Measurements from ENCODE around the gene B4GALNT4.
"Not testable (repeated sequence)": the region's sequence is repeated elsewhere in the genome, so short reads cannot be mapped to it uniquely, and the experiment has no call there.

B4GALNT4 gene

GRCh38 chr11:406796-407650, 37.7 kb downstream of the B4GALNT4 start:
- peak; percentile 97 for DNase-seq (ENCODE audit: low spot score)

DNA sequence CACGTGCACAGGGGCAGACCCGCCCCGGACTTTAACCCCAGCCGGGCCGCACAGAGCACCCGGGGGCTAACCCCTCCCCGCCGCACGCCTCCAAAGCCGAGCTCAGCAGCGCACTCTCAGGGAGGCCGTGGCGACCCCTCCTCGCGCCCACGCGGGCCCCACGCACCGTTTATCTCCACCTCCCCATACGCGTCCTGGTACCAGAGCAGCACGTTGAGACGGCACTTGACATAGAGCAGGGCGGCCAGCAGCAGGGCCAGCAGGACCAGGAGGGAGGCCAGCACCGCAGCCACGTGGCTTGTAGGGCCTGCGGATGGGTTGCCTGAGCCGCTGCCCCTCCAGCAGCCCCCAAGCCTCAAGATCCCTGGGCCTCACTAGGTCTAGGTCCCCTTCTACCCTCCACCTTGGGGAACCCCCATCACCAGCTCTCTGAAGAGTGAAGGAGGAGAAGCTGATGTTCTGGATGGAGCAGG, 38.4 kb downstream of the B4GALNT4 start:
- DNase-seq (ENCODE audit: low spot score): no peak

- no peak for DNase-seq (ENCODE audit: low spot score)
Observed at GRCh38 chr11:408154-409007, 39.1 kb downstream of the B4GALNT4 start.

DNA sequence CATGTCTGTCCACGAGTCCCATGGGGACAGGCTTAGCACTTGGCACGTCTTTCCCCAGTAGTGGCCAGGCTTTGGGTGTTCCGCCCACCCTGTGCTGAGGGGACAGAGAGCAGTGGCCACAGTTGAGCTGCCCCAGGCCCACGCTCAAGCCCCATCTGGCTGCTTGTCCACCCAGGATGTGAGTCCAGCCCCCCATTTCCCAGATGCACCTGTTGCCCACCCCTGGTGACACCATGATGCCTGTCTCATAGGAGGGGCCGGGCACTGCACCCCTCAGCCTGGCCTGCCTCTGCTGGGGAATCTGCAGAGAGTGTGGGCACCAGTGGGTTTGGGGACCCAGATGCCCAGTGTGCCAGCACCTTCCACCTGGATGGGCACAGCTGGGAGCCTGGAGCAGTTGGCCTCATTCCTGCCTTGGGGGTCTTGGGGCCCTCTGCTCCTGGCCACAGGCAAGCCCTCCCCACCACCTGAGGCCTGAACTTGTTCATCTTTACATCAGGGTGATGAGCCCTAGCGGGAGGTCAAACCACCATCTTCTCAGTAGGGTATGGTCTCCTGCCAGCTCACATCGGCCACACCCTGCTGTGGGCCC, 39.8 kb downstream of the B4GALNT4 start:
- DNase-seq (ENCODE audit: low spot score): no peak

DNA sequence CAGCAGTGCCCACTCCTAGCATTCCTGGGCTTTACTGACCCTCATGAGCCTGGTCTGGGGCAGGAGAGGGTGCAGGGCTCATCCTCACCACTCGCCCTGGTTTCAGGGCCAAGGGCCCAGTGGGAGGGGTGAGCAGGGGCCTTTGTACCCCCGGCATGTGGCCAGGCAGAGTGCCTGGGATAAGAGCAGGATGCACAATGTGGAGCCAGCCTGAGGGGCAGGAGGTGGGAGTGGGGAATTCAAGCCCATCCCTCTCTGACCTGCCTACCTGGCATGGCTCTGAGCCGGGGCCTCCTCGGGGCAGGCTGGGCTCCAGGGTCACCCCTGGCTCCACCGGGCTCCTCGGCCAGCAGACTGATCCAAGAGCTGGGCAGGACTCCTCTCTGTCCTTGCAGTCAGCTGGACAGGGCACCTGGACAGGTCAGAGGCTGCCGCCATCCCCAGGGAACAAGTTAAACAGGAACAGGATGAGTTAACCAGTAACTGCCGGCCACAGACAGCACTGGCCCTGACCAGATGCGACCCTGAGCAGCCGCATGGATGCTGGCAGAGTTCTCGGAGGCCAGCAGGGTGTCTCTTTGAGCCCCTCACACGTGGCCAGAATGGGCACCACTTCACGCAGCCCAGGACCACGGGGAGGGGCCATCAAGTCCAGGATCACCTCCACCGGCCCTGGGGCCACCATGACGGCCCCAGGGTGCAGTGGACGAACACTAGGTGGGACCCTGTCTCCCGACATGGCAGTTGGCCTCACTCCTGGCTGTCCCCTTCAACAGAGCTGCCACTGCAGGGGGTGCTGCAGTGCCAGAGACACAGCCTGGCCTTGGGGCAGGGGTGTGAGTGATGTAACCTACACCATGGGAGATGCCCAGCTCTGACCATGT, 40.5 kb downstream of the B4GALNT4 start:
- no peak for DNase-seq (ENCODE audit: low spot score)

DNA sequence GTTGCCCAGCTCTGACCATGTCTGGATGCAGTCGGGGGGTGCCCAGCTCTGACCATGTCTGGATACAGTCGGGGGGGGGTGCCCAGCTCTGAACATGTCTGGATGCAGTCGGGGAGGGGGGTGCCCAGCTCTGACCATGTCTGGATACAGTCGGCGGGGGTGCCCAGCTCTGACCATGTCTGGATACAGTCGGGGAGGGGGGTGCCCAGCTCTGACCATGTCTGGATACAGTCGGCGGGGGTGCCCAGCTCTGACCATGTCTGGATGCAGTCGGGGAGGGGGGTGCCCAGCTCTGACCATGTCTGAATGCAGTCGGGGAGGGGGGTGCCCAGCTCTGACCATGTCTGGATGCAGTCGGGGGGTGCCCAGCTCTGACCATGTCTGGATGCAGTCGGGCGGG, 41.4 kb downstream of the B4GALNT4 start:
- not testable (repeated sequence) for DNase-seq (ENCODE audit: low spot score)

DNA sequence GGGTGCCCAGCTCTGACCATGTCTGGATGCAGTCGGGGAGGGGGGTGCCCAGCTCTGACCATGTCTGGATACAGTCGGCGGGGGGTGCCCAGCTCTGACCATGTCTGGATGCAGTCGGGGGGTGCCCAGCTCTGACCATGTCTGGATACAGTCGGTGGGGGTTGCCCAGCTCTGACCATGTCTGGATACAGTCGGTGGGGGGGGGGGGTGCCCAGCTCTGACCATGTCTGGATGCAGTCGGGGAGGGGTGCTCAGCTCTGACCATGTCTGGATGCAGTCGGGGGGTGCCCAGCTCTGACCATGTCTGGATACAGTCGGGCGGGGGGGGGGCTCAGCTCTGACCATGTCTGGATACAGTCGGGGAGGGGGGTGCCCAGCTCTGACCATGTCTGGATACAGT, 42.2 kb downstream of the B4GALNT4 start:
- DNase-seq (ENCODE audit: low spot score): not testable (repeated sequence)

DNA sequence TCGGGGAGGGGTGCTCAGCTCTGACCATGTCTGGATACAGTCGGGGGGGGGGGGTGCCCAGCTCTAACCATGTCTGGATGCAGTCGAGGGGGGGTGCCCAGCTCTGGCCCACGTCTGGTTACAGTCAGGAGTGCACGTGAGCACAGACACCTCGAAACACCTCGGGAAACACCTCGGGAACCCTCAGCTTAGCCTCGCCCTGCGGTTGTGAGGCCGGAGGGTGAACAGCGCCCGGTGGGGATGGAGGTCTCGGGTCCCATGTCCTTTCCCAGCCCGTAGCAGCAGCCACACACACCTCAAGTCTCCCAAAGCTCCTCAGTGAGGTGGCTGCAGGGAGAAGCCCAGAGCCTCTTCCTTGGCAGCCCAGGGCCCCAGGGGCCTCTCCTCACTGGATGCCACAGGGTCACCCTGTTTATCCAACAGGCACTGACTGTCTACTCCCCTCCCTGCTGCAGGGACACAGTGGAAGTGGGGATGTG, 43.4 kb downstream of the B4GALNT4 start:
- DNase-seq (ENCODE audit: low spot score): no peak

DNA sequence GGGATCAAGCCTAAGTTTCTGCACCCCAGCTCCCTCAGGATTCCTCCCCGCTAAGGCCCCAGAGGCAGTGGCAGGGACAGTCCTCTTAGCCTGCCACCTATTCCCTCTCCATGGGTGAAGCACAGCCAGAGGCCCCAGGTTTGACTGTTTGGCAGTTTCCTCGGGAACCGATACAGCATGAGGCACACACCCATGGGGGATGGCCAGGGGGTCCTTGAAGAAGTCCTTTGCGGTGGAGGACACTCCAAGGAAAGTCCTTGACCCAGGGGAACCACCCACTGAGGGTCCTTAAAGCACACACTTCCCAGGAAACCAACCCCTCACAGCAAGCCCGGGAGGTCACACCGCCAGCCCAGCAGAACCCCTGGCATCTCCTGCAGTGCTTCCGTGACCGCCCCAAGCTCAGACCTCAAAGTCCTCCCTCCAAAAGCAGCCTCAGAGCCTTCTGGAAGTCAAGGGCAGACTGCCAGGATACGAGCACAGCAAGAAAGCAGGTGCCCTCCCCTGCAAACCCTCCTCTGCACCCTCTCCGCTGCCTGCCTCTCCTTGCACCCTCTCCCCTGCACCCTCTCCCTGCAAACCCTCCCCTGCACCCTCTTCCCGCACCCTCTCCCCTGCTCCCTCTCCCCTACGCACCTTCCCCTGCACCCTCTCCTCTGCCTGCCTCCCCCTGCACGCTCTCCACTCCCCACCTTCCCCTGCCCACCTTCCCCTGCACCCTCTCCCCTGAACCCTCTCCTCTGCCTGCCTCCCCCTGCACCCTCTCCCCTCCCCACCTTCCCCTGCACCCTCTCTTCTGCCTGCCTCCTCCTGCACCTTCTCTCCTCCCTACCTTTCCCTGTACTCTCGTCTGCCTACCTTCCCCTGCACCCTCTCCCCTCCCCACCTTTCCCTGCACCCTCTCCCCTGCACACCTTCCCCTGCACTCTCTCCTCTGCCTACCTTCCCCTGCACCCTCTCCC, 44.1 kb downstream of the B4GALNT4 start:
- DNase-seq (ENCODE audit: low spot score): no peak

GRCh38 chr11:414318-414857, 45.1 kb downstream of the B4GALNT4 start:
- DNase-seq (ENCODE audit: low spot score): no peak

DNA sequence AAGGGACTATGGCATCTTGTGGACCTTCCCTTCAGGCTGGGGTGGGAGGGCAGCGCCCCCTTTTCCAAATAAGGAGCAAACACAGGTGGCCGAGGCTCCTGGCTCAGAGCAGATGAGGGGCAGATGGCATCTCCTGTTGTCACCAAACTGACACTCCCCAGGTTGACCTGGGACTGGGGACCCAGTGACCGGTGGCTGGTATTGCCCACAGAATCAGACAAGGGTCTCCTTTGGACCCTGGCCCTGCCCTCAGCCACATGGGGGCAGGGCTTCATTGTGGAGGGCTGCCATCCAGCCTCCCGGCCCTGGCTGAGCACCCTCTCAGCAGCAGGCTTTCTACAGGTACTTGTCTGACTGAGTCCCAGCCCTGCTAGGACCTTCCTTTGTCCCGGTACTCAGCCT, 46.3 kb downstream of the B4GALNT4 start:
- no peak for DNase-seq (ENCODE audit: low spot score)

GRCh38 chr11:416051-416756, 46.9 kb downstream of the B4GALNT4 start:
- no peak for DNase-seq (ENCODE audit: low spot score)

GRCh38 chr11:416757-417621, 47.7 kb downstream of the B4GALNT4 start:
- DNase-seq (ENCODE audit: low spot score): peak; percentile 72

GRCh38 chr11:417652-418342, 48.5 kb downstream of the B4GALNT4 start:
- DNase-seq (ENCODE audit: low spot score): no peak

DNA sequence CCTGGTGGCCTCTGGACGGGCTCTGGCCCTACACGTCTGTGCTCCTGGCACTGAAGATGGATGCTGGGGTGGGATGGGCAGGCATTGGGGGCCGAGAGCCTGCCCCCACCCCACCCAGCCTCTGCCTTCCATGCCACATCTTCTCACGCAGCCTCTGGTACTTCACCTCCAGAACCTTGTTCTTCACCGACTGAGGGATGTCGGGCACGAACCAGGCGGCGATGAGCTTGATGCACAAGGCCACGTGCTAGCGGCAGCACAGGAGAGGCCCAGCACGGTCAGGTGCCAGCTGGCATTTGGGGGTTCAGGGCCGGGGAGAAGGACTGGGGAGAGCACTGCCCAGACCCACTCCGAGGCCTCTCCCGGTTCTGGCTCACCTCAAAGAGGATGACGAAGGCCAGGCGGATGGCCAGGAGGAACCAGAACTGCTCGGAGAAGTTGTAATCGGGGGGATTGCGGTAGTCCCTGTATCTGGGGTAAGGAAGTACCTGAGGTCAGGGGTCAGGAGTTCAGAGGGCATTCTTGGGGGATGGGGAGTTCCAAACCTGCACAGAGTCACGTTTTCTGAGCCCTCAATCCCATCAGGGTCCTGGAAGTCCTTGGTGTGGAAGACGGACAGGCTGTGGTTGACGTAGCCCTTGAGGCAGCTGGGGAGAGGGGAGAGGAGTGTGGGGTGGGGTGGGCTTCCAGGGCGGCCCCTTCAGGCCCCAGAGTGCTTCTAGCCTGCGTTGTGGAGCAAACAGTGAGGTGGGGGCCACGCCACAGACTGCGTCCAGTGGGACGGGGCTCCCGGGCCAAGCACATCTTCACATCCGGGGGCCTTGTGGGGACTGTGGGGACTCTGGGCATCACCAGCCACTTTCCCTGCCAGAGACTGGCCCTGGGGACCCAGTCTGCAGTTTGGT, 49.3 kb downstream of the B4GALNT4 start:
- no peak for DNase-seq (ENCODE audit: low spot score)

DNA sequence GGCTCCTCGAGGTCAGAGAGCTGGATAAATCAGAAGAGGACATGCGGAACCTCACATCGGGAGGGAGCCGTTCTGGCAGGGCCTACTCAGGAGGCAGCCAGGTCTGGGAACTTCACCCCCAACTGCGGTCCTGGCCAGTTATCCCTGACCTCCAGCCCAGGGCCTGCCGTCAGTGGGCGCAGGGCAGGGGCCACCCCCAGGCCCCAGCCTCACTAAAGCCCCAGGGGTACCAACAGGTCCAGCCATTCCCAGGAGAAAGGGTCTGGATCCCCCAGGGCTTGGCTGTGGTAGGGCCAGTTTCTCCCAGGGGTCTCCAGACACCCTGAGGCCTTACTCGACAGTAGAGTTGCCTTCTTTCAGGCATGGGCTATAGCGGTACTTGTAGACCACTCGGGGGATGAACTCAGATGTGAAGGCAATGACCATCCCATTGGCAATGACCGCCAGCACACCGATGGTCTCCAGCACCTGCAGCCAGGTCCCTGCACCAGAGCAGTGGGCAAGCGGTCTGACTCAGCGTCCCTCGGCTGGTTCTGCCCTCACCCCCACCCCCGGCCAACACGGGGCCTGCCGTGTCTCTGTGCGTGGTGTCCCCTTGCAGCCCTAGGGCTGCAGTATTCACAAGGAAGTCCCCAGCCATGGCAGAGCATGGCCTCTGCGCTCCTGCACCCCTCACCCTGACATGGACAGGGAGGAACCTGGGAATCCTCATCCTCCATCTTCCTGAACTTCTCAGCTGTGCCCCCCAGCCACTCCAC, 50.1 kb downstream of the B4GALNT4 start:
- DNase-seq (ENCODE audit: low spot score): no peak

All from GM03348 (cell line).